WTC11 (cell line): ENCODE measurements around the gene TUBGCP2. TPM values are rescaled to one million over a fixed set of nuclear protein-coding genes. Genes with fewer than 3 reads are reported as not detected.
A peak's percentile ranks its signal among the peaks of the same experiment; 100 is the strongest.

Experiments used
- CBFB ChIP-seq: sonication (generic); formaldehyde crosslinking; IDR thresholded peaks from 2 replicates; pipeline ENCODE4 v1.8.1; 2022; ENCODE audit warnings: mild to moderate bottlenecking, low read depth, missing genetic modification reagents
- CREB1 ChIP-seq: sonication (generic); formaldehyde crosslinking; IDR thresholded peaks from 2 replicates; pipeline ENCODE4 v1.8.0; 2023; ENCODE audit warnings: mild to moderate bottlenecking, missing genetic modification reagents
- GRHL2 ChIP-seq: fragments of 250-450 bp; sonication (Bioruptor Pico); IDR thresholded peaks from 2 replicates; pipeline ENCODE4 v1.8.0; 2022; ENCODE audit warnings: mild to moderate bottlenecking, moderate library complexity; ENCODE audit not compliant: insufficient replicate concordance, severe bottlenecking
- NFE2L1 ChIP-seq: sonication (generic); formaldehyde crosslinking; IDR thresholded peaks from 2 replicates; pipeline ENCODE4 v1.8.1; 2023; ENCODE audit warnings: missing genetic modification reagents
- NFYB ChIP-seq: sonication (generic); formaldehyde crosslinking; conservative IDR thresholded peaks from 2 replicates; pipeline ENCODE4 v1.8.0; 2022; ENCODE audit warnings: low read depth, missing genetic modification reagents
- NR3C1 ChIP-seq: sonication (generic); formaldehyde crosslinking; conservative IDR thresholded peaks from 2 replicates; pipeline ENCODE4 v1.8.1; 2023; ENCODE audit warnings: low read depth, mild to moderate bottlenecking, missing genetic modification reagents
- RELA ChIP-seq: sonication (generic); formaldehyde crosslinking; IDR thresholded peaks from 2 replicates; pipeline ENCODE4 v1.8.1; 2022; ENCODE audit warnings: missing genetic modification reagents, mild to moderate bottlenecking, borderline replicate concordance
- TP53 ChIP-seq: sonication (generic); formaldehyde crosslinking; IDR thresholded peaks from 2 replicates; pipeline ENCODE4 v1.8.1; 2023; ENCODE audit warnings: mild to moderate bottlenecking, missing genetic modification reagents
- ZBTB21 ChIP-seq: sonication (generic); formaldehyde crosslinking; IDR thresholded peaks from 2 replicates; pipeline ENCODE4 v1.8.1; 2023; ENCODE audit warnings: mild to moderate bottlenecking, missing genetic modification reagents, borderline replicate concordance
- ZNF263 ChIP-seq: sonication (generic); formaldehyde crosslinking; IDR thresholded peaks from 2 replicates; pipeline ENCODE4 v1.8.1; 2022; ENCODE audit warnings: low read depth, mild to moderate bottlenecking, moderate library complexity, missing genetic modification reagents
- total RNA-seq: library from RNA; stranded (reverse); gene quantifications from 3 replicates; pipeline ENCODE4 v1.2.3, GENCODE V29; 2021
- TF ChIP-seq, protein P1 (sequence below): sonication (generic); formaldehyde crosslinking; IDR thresholded peaks from 2 replicates; pipeline ENCODE4 v1.8.0; 2023; ENCODE audit warnings: mild to moderate bottlenecking, missing genetic modification reagents
- TF ChIP-seq, protein P2 (sequence below): sonication (generic); formaldehyde crosslinking; IDR thresholded peaks from 2 replicates; pipeline ENCODE4 v1.8.0; 2023; ENCODE audit warnings: missing genetic modification reagents, mild to moderate bottlenecking, borderline replicate concordance
- TF ChIP-seq, protein P3 (sequence below): sonication (generic); formaldehyde crosslinking; IDR thresholded peaks from 2 replicates; pipeline ENCODE4 v1.8.1; 2022; ENCODE audit warnings: mild to moderate bottlenecking, moderate library complexity, missing genetic modification reagents
- TF ChIP-seq, protein P4 (sequence below): sonication (generic); formaldehyde crosslinking; IDR thresholded peaks from 2 replicates; pipeline ENCODE4 v1.8.1; 2023; ENCODE audit warnings: mild to moderate bottlenecking, missing genetic modification reagents
- TF ChIP-seq, protein P5 (sequence below): sonication (generic); formaldehyde crosslinking; conservative IDR thresholded peaks from 2 replicates; pipeline ENCODE4 v1.8.1; 2022; ENCODE audit warnings: mild to moderate bottlenecking, missing genetic modification reagents
- TF ChIP-seq, protein P6 (sequence below): sonication (generic); formaldehyde crosslinking; IDR thresholded peaks from 2 replicates; pipeline ENCODE4 v1.8.1; 2022; ENCODE audit warnings: missing genetic modification reagents, borderline replicate concordance
- TF ChIP-seq, protein P7 (sequence below): fragments of 250-450 bp; sonication (Bioruptor Pico); IDR thresholded peaks from 2 replicates; pipeline ENCODE4 v1.9.0; 2021; ENCODE audit warnings: mild to moderate bottlenecking
- TF ChIP-seq, protein P8 (sequence below): sonication (generic); formaldehyde crosslinking; IDR thresholded peaks from 2 replicates; pipeline ENCODE4 v1.8.1; 2023; ENCODE audit warnings: mild to moderate bottlenecking, missing genetic modification reagents, borderline replicate concordance

Gene TUBGCP2
- total RNA-seq, 1 experiment from 2014 or later: 62.5 TPM

DNA sequence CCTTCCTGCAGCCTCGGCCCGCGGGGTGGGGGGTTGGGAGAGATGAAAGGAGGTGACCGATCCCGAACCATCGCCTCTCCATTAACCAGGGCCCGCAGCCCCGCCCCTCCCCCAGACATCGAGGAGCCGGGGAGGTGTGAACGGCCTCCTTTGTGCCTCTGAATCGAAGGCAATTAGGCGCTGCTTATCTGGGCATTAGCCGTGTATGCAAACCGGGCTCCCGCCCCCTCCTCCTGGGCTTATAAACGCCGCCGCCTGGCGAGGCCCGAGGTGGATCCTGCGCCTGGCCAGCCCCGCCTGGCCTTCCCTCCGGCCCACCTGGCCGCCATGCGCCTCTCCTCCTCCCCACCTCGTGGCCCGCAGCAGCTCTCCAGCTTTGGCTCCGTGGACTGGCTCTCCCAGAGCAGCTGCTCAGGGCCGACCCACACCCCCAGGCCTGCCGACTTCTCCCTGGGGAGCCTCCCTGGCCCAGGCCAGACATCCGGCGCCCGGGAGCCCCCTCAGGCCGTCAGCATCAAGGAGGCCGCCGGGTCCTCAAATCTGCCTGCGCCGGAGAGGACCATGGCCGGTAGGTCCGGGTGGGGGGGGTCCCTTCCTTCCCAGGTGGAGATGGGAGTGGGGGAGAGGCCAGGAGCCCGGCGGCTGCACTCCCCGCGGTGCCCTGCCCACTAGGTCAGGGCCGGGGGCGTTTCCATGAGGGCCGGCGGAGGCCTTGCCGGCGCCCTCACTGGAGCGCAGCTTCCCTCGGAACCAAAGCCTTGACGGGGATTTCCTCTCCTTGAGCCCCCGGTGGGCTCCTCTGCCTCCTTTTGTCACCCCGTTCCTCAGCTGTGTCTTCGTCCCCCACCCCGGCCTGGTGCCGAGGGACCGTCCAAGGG, 70.8 kb downstream of the TUBGCP2 start, which contains the start of gene VENTX (continued):
- peak; percentile 56; the same call in 1 of the 2 replicates for TF ChIP-seq NFE2L1 (CRISPR knock-in tag)
- TF ChIP-seq NFYB (CRISPR knock-in tag): no peak; the same call in 1 of the 2 replicates
- no peak for TF ChIP-seq NR3C1 (CRISPR knock-in tag)
- TF ChIP-seq, protein P1, sequence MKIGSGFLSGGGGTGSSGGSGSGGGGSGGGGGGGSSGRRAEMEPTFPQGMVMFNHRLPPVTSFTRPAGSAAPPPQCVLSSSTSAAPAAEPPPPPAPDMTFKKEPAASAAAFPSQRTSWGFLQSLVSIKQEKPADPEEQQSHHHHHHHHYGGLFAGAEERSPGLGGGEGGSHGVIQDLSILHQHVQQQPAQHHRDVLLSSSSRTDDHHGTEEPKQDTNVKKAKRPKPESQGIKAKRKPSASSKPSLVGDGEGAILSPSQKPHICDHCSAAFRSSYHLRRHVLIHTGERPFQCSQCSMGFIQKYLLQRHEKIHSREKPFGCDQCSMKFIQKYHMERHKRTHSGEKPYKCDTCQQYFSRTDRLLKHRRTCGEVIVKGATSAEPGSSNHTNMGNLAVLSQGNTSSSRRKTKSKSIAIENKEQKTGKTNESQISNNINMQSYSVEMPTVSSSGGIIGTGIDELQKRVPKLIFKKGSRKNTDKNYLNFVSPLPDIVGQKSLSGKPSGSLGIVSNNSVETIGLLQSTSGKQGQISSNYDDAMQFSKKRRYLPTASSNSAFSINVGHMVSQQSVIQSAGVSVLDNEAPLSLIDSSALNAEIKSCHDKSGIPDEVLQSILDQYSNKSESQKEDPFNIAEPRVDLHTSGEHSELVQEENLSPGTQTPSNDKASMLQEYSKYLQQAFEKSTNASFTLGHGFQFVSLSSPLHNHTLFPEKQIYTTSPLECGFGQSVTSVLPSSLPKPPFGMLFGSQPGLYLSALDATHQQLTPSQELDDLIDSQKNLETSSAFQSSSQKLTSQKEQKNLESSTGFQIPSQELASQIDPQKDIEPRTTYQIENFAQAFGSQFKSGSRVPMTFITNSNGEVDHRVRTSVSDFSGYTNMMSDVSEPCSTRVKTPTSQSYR (CRISPR knock-in tag): peak; percentile 73
- TF ChIP-seq, protein P2, sequence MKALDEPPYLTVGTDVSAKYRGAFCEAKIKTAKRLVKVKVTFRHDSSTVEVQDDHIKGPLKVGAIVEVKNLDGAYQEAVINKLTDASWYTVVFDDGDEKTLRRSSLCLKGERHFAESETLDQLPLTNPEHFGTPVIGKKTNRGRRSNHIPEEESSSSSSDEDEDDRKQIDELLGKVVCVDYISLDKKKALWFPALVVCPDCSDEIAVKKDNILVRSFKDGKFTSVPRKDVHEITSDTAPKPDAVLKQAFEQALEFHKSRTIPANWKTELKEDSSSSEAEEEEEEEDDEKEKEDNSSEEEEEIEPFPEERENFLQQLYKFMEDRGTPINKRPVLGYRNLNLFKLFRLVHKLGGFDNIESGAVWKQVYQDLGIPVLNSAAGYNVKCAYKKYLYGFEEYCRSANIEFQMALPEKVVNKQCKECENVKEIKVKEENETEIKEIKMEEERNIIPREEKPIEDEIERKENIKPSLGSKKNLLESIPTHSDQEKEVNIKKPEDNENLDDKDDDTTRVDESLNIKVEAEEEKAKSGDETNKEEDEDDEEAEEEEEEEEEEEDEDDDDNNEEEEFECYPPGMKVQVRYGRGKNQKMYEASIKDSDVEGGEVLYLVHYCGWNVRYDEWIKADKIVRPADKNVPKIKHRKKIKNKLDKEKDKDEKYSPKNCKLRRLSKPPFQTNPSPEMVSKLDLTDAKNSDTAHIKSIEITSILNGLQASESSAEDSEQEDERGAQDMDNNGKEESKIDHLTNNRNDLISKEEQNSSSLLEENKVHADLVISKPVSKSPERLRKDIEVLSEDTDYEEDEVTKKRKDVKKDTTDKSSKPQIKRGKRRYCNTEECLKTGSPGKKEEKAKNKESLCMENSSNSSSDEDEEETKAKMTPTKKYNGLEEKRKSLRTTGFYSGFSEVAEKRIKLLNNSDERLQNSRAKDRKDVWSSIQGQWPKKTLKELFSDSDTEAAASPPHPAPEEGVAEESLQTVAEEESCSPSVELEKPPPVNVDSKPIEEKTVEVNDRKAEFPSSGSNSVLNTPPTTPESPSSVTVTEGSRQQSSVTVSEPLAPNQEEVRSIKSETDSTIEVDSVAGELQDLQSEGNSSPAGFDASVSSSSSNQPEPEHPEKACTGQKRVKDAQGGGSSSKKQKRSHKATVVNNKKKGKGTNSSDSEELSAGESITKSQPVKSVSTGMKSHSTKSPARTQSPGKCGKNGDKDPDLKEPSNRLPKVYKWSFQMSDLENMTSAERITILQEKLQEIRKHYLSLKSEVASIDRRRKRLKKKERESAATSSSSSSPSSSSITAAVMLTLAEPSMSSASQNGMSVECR: no peak; the same call in 1 of the 2 replicates
- peak; percentile 73 for TF ChIP-seq RELA
- peak; percentile 81; the same call in 1 of the 2 replicates for TF ChIP-seq CREB1 (CRISPR knock-in tag)
- TF ChIP-seq, protein P3, sequence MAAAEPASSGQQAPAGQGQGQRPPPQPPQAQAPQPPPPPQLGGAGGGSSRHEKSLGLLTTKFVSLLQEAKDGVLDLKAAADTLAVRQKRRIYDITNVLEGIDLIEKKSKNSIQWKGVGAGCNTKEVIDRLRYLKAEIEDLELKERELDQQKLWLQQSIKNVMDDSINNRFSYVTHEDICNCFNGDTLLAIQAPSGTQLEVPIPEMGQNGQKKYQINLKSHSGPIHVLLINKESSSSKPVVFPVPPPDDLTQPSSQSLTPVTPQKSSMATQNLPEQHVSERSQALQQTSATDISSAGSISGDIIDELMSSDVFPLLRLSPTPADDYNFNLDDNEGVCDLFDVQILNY: peak; percentile 71; the same call in 1 of the 2 replicates
- TF ChIP-seq, protein P4, sequence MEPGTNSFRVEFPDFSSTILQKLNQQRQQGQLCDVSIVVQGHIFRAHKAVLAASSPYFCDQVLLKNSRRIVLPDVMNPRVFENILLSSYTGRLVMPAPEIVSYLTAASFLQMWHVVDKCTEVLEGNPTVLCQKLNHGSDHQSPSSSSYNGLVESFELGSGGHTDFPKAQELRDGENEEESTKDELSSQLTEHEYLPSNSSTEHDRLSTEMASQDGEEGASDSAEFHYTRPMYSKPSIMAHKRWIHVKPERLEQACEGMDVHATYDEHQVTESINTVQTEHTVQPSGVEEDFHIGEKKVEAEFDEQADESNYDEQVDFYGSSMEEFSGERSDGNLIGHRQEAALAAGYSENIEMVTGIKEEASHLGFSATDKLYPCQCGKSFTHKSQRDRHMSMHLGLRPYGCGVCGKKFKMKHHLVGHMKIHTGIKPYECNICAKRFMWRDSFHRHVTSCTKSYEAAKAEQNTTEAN (CRISPR knock-in tag): peak; percentile 96
- TF ChIP-seq, protein P5, sequence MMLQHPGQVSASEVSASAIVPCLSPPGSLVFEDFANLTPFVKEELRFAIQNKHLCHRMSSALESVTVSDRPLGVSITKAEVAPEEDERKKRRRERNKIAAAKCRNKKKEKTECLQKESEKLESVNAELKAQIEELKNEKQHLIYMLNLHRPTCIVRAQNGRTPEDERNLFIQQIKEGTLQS (CRISPR knock-in tag): no peak
- TF ChIP-seq GRHL2 (CRISPR knock-in tag): no peak
- TF ChIP-seq, protein P6, sequence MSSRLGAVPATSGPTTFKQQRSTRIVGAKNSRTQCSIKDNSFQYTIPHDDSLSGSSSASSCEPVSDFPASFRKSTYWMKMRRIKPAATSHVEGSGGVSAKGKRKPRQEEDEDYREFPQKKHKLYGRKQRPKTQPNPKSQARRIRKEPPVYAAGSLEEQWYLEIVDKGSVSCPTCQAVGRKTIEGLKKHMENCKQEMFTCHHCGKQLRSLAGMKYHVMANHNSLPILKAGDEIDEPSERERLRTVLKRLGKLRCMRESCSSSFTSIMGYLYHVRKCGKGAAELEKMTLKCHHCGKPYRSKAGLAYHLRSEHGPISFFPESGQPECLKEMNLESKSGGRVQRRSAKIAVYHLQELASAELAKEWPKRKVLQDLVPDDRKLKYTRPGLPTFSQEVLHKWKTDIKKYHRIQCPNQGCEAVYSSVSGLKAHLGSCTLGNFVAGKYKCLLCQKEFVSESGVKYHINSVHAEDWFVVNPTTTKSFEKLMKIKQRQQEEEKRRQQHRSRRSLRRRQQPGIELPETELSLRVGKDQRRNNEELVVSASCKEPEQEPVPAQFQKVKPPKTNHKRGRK (CRISPR knock-in tag): no peak
- TF ChIP-seq, protein P7, sequence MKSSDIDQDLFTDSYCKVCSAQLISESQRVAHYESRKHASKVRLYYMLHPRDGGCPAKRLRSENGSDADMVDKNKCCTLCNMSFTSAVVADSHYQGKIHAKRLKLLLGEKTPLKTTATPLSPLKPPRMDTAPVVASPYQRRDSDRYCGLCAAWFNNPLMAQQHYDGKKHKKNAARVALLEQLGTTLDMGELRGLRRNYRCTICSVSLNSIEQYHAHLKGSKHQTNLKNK (CRISPR knock-in tag): peak; percentile 19; the same call in 1 of the 2 replicates
- TF ChIP-seq TP53: peak; percentile 83; the same call in 1 of the 2 replicates
- TF ChIP-seq, protein P8, sequence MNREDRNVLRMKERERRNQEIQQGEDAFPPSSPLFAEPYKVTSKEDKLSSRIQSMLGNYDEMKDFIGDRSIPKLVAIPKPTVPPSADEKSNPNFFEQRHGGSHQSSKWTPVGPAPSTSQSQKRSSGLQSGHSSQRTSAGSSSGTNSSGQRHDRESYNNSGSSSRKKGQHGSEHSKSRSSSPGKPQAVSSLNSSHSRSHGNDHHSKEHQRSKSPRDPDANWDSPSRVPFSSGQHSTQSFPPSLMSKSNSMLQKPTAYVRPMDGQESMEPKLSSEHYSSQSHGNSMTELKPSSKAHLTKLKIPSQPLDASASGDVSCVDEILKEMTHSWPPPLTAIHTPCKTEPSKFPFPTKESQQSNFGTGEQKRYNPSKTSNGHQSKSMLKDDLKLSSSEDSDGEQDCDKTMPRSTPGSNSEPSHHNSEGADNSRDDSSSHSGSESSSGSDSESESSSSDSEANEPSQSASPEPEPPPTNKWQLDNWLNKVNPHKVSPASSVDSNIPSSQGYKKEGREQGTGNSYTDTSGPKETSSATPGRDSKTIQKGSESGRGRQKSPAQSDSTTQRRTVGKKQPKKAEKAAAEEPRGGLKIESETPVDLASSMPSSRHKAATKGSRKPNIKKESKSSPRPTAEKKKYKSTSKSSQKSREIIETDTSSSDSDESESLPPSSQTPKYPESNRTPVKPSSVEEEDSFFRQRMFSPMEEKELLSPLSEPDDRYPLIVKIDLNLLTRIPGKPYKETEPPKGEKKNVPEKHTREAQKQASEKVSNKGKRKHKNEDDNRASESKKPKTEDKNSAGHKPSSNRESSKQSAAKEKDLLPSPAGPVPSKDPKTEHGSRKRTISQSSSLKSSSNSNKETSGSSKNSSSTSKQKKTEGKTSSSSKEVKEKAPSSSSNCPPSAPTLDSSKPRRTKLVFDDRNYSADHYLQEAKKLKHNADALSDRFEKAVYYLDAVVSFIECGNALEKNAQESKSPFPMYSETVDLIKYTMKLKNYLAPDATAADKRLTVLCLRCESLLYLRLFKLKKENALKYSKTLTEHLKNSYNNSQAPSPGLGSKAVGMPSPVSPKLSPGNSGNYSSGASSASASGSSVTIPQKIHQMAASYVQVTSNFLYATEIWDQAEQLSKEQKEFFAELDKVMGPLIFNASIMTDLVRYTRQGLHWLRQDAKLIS (CRISPR knock-in tag): peak; percentile 46; the same call in 1 of the 2 replicates
- TF ChIP-seq CBFB (CRISPR knock-in tag): no peak
- TF ChIP-seq ZNF263 (CRISPR knock-in tag): peak; percentile 47
- no peak for TF ChIP-seq ZBTB21 (CRISPR knock-in tag)
